ENCODE results near the gene MTCL1. TPM values are rescaled to one million over a fixed set of nuclear protein-coding genes. Genes with fewer than 3 reads are reported as not detected.

Gene MTCL1
- total and polyA plus RNA-seq, 7 experiments from 2014 or later = 0.17 to 0.81 (median 0.61) TPM; not detected in 4

DNA sequence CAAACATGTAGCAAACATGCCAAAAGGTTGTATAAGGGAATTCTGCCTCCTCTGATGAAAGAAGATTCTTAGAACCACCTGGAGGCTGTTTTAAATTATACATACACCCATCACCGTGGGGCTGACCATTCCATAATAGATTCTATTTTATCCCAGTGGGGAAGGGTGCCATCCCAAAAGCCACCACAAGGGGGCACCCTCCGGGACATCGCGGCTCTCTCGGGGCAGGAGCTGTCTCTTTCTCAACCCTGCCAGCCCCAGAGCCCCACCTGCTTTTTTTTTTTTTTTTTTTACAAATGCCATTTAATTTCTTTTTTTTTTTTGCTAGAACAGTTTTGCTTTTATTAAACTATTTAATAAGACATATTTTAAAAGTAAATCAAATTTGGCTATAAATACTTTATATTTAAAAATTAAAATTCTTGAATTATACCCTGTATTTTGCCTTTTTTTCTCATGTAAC lies 8.6 kb upstream of the MTCL1 start:
- H3K4me3 ChIP-seq (ENCODE audit: low read length) = no peak overlapping the region
- Mint-ChIP-seq H3K9me3 (no peaks in the 10 kb centered on the region), H3K36me3 (no peaks in the 10 kb centered on the region), H3K4me1 (no peaks in the 10 kb centered on the region), H3K27ac (no peak overlapping the region), H3K27me3 (peaks cover 16 to 30% (median 26%) of the 10 kb centered on the region in 5 donors), H3K4me3 (no peak overlapping the region)
- POLR2A ChIA-PET = no interaction called here
- intact Hi-C loops (cut with micrococcal nuclease) = loop anchor here (1.0 to 2.0 kb wide), 5 partner anchors 8 to 820 kb away; no protein-coding TSS in a partner anchor
- H3K27me3 ChIP-seq (ENCODE audit: control insufficient read depth in 2 of 2, insufficient read depth in 2 of 2, low read length in 2 of 2) = no peaks in the 10 kb centered on the region
- ATAC-seq = peak; percentile 97
- no peaks in the 10 kb centered on the region for H3K36me3 ChIP-seq (ENCODE audit: control insufficient read depth in 2 of 3, insufficient read depth in 3 of 3, low read length in 3 of 3)
- no peaks in the 10 kb centered on the region for H3K4me1 ChIP-seq (ENCODE audit: control insufficient read depth in 2 of 2, insufficient read depth in 2 of 2, low read length in 2 of 2)
- no peaks in the 10 kb centered on the region for H3K9me3 ChIP-seq (ENCODE audit: control insufficient read depth in 2 of 3, low read length in 3 of 3)
- CTCF ChIA-PET = interaction anchor here (0.6 to 2.3 kb wide), 10 partner anchors 15 to 375 kb away, joined by 3 to 43 read pairs (median 4); no protein-coding TSS in a partner anchor
- H3K27ac ChIP-seq (ENCODE audit: low read depth, low read length) = no peak overlapping the region
- peak; percentile 48 to 81 (median 67) for DNase-seq

DNA sequence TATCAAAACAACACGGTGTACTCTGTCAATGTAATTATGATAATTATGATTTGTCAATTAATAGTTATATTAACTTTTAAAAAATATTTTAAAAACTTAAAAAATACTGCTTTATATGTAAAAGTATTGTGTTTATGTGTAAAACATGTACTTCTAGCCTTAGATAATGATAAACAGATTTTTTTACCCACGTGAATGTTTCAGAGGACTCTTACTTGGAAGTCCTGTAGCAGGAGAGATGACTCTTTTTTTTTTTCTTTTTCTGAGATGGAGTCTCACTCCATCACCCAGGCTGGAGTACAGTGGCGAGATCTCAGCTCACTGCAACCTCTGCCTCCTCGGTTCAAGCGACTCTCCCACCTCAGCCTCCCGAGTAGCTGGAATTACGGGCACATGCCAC lies 6.2 kb upstream of the MTCL1 start:
- Histone ChIP-seq H3K27me3 (ENCODE audit: control insufficient read depth in 2 of 2, insufficient read depth in 2 of 2, low read length in 2 of 2) (peaks cover 0 to 15% of the 10 kb centered on the region in 2 donors), H3K4me3 (ENCODE audit: low read length) (no peak overlapping the region), H3K27ac (ENCODE audit: low read depth, low read length) (no peak overlapping the region), H3K9me3 (ENCODE audit: control insufficient read depth in 2 of 3, low read length in 3 of 3) (no peaks in the 10 kb centered on the region), H3K4me1 (ENCODE audit: control insufficient read depth in 2 of 2, insufficient read depth in 2 of 2, low read length in 2 of 2) (peaks cover 1 to 9% of the 10 kb centered on the region in 2 donors), H3K36me3 (ENCODE audit: control insufficient read depth in 2 of 3, insufficient read depth in 3 of 3, low read length in 3 of 3) (no peaks in the 10 kb centered on the region)
- Mint-ChIP-seq H3K4me1 (peaks cover 3 to 14% (median 7%) of the 10 kb centered on the region in 7 donors), H3K9me3 (no peaks in the 10 kb centered on the region), H3K36me3 (no peaks in the 10 kb centered on the region), H3K27me3 (peaks cover 35 to 52% (median 48%) of the 10 kb centered on the region in 5 donors), H3K27ac (no peak overlapping the region), H3K4me3 (no peak overlapping the region)
- ChIA-PET POLR2A (no interaction called here), CTCF (no interaction called here)
- ATAC-seq (no peak), DNase-seq (no peak)
- intact Hi-C loops (cut with micrococcal nuclease) = no loop called here

DNA sequence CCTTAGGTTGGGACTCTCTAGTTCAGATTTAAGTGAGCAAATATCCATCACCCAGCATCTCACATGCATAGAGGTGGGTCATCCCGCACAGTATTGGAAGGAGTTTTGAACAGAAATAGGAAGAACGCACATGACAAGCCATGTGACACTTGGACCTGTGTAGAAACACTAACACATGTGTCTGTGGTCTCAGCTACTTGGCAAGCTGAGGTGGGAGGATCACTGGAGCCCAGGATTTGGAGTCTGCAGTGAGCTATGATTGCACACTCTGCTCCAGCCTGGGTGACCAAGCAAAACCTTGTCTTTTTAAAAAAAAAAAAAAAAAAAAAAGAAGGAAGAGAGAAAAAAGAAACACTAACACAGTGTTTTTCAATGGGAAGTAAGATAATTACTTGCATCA lies 5.4 kb upstream of the MTCL1 start:
- H3K27ac Mint-ChIP-seq = no peak overlapping the region
- H3K36me3 Mint-ChIP-seq = no peaks in the 10 kb centered on the region
- H3K4me1 Mint-ChIP-seq = peaks cover 9 to 19% (median 13%) of the 10 kb centered on the region in 7 donors
- Histone ChIP-seq H3K27me3 (ENCODE audit: control insufficient read depth in 2 of 2, insufficient read depth in 2 of 2, low read length in 2 of 2) (peaks cover 0 to 19% of the 10 kb centered on the region in 2 donors), H3K27ac (ENCODE audit: low read depth, low read length) (no peak overlapping the region), H3K9me3 (ENCODE audit: control insufficient read depth in 2 of 3, low read length in 3 of 3) (no peaks in the 10 kb centered on the region), H3K4me1 (ENCODE audit: control insufficient read depth in 2 of 2, insufficient read depth in 2 of 2, low read length in 2 of 2) (peaks cover 6 to 12% of the 10 kb centered on the region in 2 donors), H3K36me3 (ENCODE audit: control insufficient read depth in 2 of 3, insufficient read depth in 3 of 3, low read length in 3 of 3) (no peaks in the 10 kb centered on the region), H3K4me3 (ENCODE audit: low read length) (no peak overlapping the region)
- intact Hi-C loops (cut with micrococcal nuclease) = loop anchor here in 1 of 2 donors (10.0 kb wide), 2 partner anchors 915 to 1215 kb away; partner anchors contain the start of genes PPP4R1 and VAPA
- H3K4me3 Mint-ChIP-seq = no peak overlapping the region
- no peak for DNase-seq
- peaks cover 39 to 59% (median 50%) of the 10 kb centered on the region in 5 donors for H3K27me3 Mint-ChIP-seq
- H3K9me3 Mint-ChIP-seq = no peaks in the 10 kb centered on the region
- CTCF ChIA-PET = interaction anchor here (1.0 kb wide), 1 partner anchor 288 kb away, joined by 3 read pairs; no protein-coding TSS in a partner anchor
- POLR2A ChIA-PET = no interaction called here
- no peak for ATAC-seq

DNA sequence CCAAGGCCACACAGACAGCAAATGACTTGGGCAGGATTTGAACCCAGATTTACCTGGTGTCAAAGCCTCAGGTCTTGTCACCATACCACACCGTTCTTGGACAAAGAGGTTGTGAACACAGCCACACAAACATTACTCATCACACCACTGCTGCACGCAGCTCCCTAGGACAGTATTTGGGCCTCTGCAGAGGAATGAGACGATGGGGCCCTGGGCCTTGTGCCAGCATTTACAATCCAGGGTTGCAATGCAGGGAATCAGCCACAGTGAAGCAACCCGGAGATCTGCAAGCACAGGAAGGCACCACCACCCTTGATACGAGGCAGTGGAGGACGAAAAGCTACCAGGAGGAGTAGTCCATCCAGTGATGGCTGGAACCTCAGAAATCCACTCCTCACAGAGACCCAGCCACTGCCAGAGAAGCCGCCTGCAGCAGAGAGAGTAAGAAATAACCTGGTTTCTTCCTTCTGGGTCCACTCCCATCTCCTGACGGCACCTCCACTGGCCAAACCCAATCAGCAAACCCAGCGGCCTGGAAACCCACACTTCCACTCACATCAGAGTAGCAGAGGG lies 3.7 kb upstream of the MTCL1 start:
- peaks cover 9 to 20% (median 13%) of the 10 kb centered on the region in 7 donors for H3K4me1 Mint-ChIP-seq
- no peaks in the 10 kb centered on the region for H3K9me3 Mint-ChIP-seq
- H3K27ac Mint-ChIP-seq = no peak overlapping the region
- Histone ChIP-seq H3K36me3 (ENCODE audit: control insufficient read depth in 2 of 3, insufficient read depth in 3 of 3, low read length in 3 of 3) (no peaks in the 10 kb centered on the region), H3K4me1 (ENCODE audit: control insufficient read depth in 2 of 2, insufficient read depth in 2 of 2, low read length in 2 of 2) (peaks cover 6 to 13% of the 10 kb centered on the region in 2 donors), H3K27ac (ENCODE audit: low read depth, low read length) (no peak overlapping the region), H3K4me3 (ENCODE audit: low read length) (no peak overlapping the region), H3K9me3 (ENCODE audit: control insufficient read depth in 2 of 3, low read length in 3 of 3) (no peaks in the 10 kb centered on the region), H3K27me3 (ENCODE audit: control insufficient read depth in 2 of 2, insufficient read depth in 2 of 2, low read length in 2 of 2) (peaks cover under 1 to 19% of the 10 kb centered on the region in 2 donors)
- ChIA-PET CTCF (no interaction called here), POLR2A (no interaction called here)
- H3K27me3 Mint-ChIP-seq = peaks cover 41 to 55% (median 51%) of the 10 kb centered on the region in 5 donors
- H3K4me3 Mint-ChIP-seq = no peak overlapping the region
- DNase-seq (no peak), ATAC-seq (no peak)
- H3K36me3 Mint-ChIP-seq = no peaks in the 10 kb centered on the region
- intact Hi-C loops (cut with micrococcal nuclease) = loop anchor here in 1 of 2 donors (10.0 kb wide), 2 partner anchors 913 to 1213 kb away; partner anchors contain the start of genes PPP4R1 and VAPA

DNA sequence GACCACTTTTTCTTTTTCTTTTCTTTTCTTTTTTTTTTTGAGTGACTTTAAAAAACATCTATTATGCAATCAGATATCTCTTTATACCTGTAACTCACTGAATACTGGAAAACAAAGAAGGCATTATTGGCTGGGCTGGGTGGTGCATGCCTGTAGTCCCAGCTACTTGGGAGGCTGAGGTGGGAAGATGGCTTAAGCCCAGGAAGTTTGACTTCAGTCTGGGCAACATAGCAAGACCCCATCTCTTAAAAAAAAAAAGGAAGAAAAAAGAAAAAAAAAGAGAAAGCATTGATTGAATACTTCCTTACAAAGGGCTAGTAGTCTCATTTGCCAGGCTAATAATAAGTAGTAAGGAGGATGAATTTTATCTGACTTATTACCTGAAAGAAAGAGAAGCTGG lies 2.7 kb upstream of the MTCL1 start:
- H3K36me3 Mint-ChIP-seq = no peaks in the 10 kb centered on the region
- ChIA-PET CTCF (no interaction called here), POLR2A (no interaction called here)
- no peak overlapping the region for H3K27ac Mint-ChIP-seq
- peaks cover 13 to 27% (median 17%) of the 10 kb centered on the region in 7 donors for H3K4me1 Mint-ChIP-seq
- peaks cover 5 to 19% of the 10 kb centered on the region in 2 donors for H3K27me3 ChIP-seq (ENCODE audit: control insufficient read depth in 2 of 2, insufficient read depth in 2 of 2, low read length in 2 of 2)
- intact Hi-C loops (cut with micrococcal nuclease) = loop anchor here in 1 of 2 donors (10.0 kb wide), 2 partner anchors 912 to 1212 kb away; partner anchors contain the start of genes PPP4R1 and VAPA
- DNase-seq (no peak), ATAC-seq (no peak)
- H3K4me1 ChIP-seq (ENCODE audit: control insufficient read depth in 2 of 2, insufficient read depth in 2 of 2, low read length in 2 of 2) = peaks cover 6 to 21% of the 10 kb centered on the region in 2 donors
- no peak overlapping the region for H3K4me3 ChIP-seq (ENCODE audit: low read length)
- H3K27me3 Mint-ChIP-seq = peaks cover 51 to 65% (median 61%) of the 10 kb centered on the region in 5 donors
- H3K9me3 ChIP-seq (ENCODE audit: control insufficient read depth in 2 of 3, low read length in 3 of 3) = no peaks in the 10 kb centered on the region
- H3K9me3 Mint-ChIP-seq = peaks cover 0 to 2% (median 0%) of the 10 kb centered on the region in 11 donors
- H3K27ac ChIP-seq (ENCODE audit: low read depth, low read length) = no peak overlapping the region
- no peaks in the 10 kb centered on the region for H3K36me3 ChIP-seq (ENCODE audit: control insufficient read depth in 2 of 3, insufficient read depth in 3 of 3, low read length in 3 of 3)
- peak overlapping the region in 3 of 10 donors; percentile 42 to 83 (median 44) for H3K4me3 Mint-ChIP-seq

DNA sequence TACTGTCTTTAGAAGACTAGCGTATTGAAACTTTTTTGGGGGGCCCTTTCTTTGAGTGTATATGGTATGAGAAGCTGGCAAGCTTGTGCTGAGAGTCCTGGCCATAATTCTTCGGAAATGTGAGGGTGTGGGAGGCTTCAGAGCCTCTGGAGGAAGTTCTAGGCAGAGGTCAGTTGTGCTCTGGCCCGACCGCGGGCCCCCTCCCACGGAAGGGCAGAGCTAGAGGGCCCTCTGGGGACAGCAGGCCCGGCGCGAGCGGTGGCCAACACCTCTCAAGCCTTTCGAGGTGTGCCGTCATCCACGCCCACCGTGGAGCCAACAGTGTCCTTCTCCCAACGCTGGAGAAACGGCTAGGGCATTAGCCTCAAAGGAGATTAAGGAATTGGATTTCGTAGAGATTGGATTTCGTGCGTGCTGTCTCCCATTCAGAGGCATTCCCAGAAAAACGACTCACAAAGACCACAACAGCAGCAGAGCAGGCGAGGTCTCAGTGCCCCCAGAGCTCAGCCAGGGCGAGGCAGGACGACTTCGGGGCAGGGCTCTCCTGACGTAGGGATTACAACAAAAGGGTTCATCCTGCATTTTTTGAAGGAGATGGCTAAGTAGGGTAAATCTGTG lies 2.2 kb upstream of the MTCL1 start:
- H3K27me3 Mint-ChIP-seq = peaks cover 57 to 70% (median 65%) of the 10 kb centered on the region in 5 donors
- peaks cover 0 to 2% (median 0%) of the 10 kb centered on the region in 11 donors for H3K9me3 Mint-ChIP-seq
- H3K4me3 ChIP-seq (ENCODE audit: low read length) = no peak overlapping the region
- peaks cover 6 to 21% of the 10 kb centered on the region in 2 donors for H3K4me1 ChIP-seq (ENCODE audit: control insufficient read depth in 2 of 2, insufficient read depth in 2 of 2, low read length in 2 of 2)
- DNase-seq = no peak
- no peak for ATAC-seq
- ChIA-PET CTCF (no interaction called here), POLR2A (no interaction called here)
- H3K27me3 ChIP-seq (ENCODE audit: control insufficient read depth in 2 of 2, insufficient read depth in 2 of 2, low read length in 2 of 2) = peaks cover 5 to 19% of the 10 kb centered on the region in 2 donors
- no peaks in the 10 kb centered on the region for H3K36me3 ChIP-seq (ENCODE audit: control insufficient read depth in 2 of 3, insufficient read depth in 3 of 3, low read length in 3 of 3)
- H3K36me3 Mint-ChIP-seq = no peaks in the 10 kb centered on the region
- H3K27ac ChIP-seq (ENCODE audit: low read depth, low read length) = no peak overlapping the region
- intact Hi-C loops (cut with micrococcal nuclease) = loop anchor here in 1 of 2 donors (10.0 kb wide), 2 partner anchors 912 to 1212 kb away; partner anchors contain the start of genes PPP4R1 and VAPA
- no peaks in the 10 kb centered on the region for H3K9me3 ChIP-seq (ENCODE audit: control insufficient read depth in 2 of 3, low read length in 3 of 3)
- H3K27ac Mint-ChIP-seq = no peak overlapping the region
- H3K4me3 Mint-ChIP-seq = peak overlapping the region in 7 of 10 donors; percentile 16 to 91 (median 44)
- H3K4me1 Mint-ChIP-seq = peaks cover 13 to 29% (median 17%) of the 10 kb centered on the region in 7 donors

All from naive thymus-derived CD4-positive, alpha-beta T cell (primary cell).